NCI-H510A treated with DMSO at 0.1 percent for 48 hours (cell line): ENCODE data around the gene KRTAP10-4.
A peak's percentile ranks its signal among the peaks of the same experiment; 100 is the strongest.
"Not testable (repeated sequence)": the region's sequence is repeated elsewhere in the genome, so short reads cannot be mapped to it uniquely, and the experiment has no call there.

Experiments
- DNase-seq: peaks from one replicate; lab custom pipeline; 2025; lab: John Stamatoyannopoulos, UW

Gene KRTAP10-4

GRCh38 chr21:44580231-44580821 lies 6.8 kb downstream of the KRTAP10-4 start, which contains the start of gene KRTAP10-5:
Gene KRTAP10-5 (minus strand): TSS chr21:44580604. CDS start chr21:44580578, 26 bp downstream.
- DNase-seq: not testable (repeated sequence)

GRCh38 chr21:44581158-44581557 lies 7.6 kb downstream of the KRTAP10-4 start:
- DNase-seq: no peak

GRCh38 chr21:44582055-44582454 lies 8.5 kb downstream of the KRTAP10-4 start:
- DNase-seq: peak; percentile 11

- no peak for DNase-seq
Observed at GRCh38 chr21:44583089-44583799, 9.7 kb downstream of the KRTAP10-4 start.

GRCh38 chr21:44583800-44584147 lies 10.2 kb downstream of the KRTAP10-4 start:
- DNase-seq: no peak

- no peak for DNase-seq
Observed at GRCh38 chr21:44585892-44586291, 12.4 kb downstream of the KRTAP10-4 start.

- no peak for DNase-seq
Observed at GRCh38 chr21:44589094-44589493, 15.6 kb downstream of the KRTAP10-4 start.

- no peak for DNase-seq
Observed at GRCh38 chr21:44589586-44590305, 16.2 kb downstream of the KRTAP10-4 start.

- no peak for DNase-seq
Observed at GRCh38 chr21:44590311-44590721, 16.8 kb downstream of the KRTAP10-4 start.

- not testable (repeated sequence) for DNase-seq
Observed at GRCh38 chr21:44590897-44591800, 17.6 kb downstream of the KRTAP10-4 start.

- not testable (repeated sequence) for DNase-seq
Observed at GRCh38 chr21:44591801-44592130, 18.2 kb downstream of the KRTAP10-4 start.

- no peak for DNase-seq
Observed at GRCh38 chr21:44592446-44593311, 19.1 kb downstream of the KRTAP10-4 start, which contains the start of gene KRTAP10-6. Gene KRTAP10-6 (minus strand): TSS chr21:44592505. CDS start chr21:44592484, 21 bp downstream.

- DNase-seq: peak; percentile 20
Observed at GRCh38 chr21:44593598-44594405, 20.3 kb downstream of the KRTAP10-4 start.

- no peak for DNase-seq
Observed at GRCh38 chr21:44594406-44594916, 20.9 kb downstream of the KRTAP10-4 start.

- DNase-seq: no peak
Observed at GRCh38 chr21:44595524-44595923, 22.0 kb downstream of the KRTAP10-4 start.

GRCh38 chr21:44596068-44596725 lies 22.7 kb downstream of the KRTAP10-4 start:
- DNase-seq: no peak

GRCh38 chr21:44598061-44598460 lies 24.5 kb downstream of the KRTAP10-4 start:
- no peak for DNase-seq

GRCh38 chr21:44599264-44600029 lies 25.9 kb downstream of the KRTAP10-4 start:
- DNase-seq: no peak
